Activated T-cell treated with anti-CD3 and anti-CD28 coated beads, Interleukin-2, amount 50 U/mL, for 1 hour (primary cell): ENCODE measurements around the gene RFC3.
"Not testable (repeated sequence)": the region's sequence is repeated elsewhere in the genome, so short reads cannot be mapped to it uniquely, and the experiment has no call there.

Experiments
- DNase-seq: peaks from one replicate; pipeline ENCODE4 v3.0.0-alpha.2; 2020

The RFC3 gene

GRCh38 chr13:33817901-33818706 is at the start of gene RFC3:
Gene RFC3, plus strand, starts transcription at chr13:33818149. Its CDS starts 30 bp downstream, at chr13:33818179.
- DNase-seq = peak; percentile 87

- DNase-seq = no peak
Observed at GRCh38 chr13:33771296-33771695, 46.7 kb upstream of the RFC3 start.

- no peak for DNase-seq
Observed at GRCh38 chr13:33773790-33774462, 44.0 kb upstream of the RFC3 start.

- no peak for DNase-seq
Observed at GRCh38 chr13:33775339-33776108, 42.4 kb upstream of the RFC3 start.

- no peak for DNase-seq
Observed at GRCh38 chr13:33776239-33776881, 41.6 kb upstream of the RFC3 start.

GRCh38 chr13:33782631-33783030 is 35.3 kb upstream of the RFC3 start:
- DNase-seq = no peak

- not testable (repeated sequence) for DNase-seq
Observed at GRCh38 chr13:33783212-33783611, 34.7 kb upstream of the RFC3 start.

- no peak for DNase-seq
Observed at GRCh38 chr13:33784738-33785137, 33.2 kb upstream of the RFC3 start.

- DNase-seq = no peak
Observed at GRCh38 chr13:33785384-33785783, 32.6 kb upstream of the RFC3 start.

GRCh38 chr13:33787051-33787591 is 30.8 kb upstream of the RFC3 start:
- DNase-seq = no peak

- no peak for DNase-seq
Observed at GRCh38 chr13:33789066-33789606, 28.8 kb upstream of the RFC3 start.

- no peak for DNase-seq
Observed at GRCh38 chr13:33789739-33790138, 28.2 kb upstream of the RFC3 start.

GRCh38 chr13:33793726-33794125 is 24.2 kb upstream of the RFC3 start:
- DNase-seq = no peak

- DNase-seq = no peak
Observed at GRCh38 chr13:33794576-33794975, 23.4 kb upstream of the RFC3 start.

GRCh38 chr13:33796095-33796494 is 21.9 kb upstream of the RFC3 start:
- DNase-seq = no peak

- DNase-seq = no peak
Observed at GRCh38 chr13:33797622-33798021, 20.3 kb upstream of the RFC3 start.

GRCh38 chr13:33798023-33798422 is 19.9 kb upstream of the RFC3 start:
- no peak for DNase-seq

GRCh38 chr13:33799950-33800592 is 17.9 kb upstream of the RFC3 start:
- DNase-seq = no peak

GRCh38 chr13:33800646-33801186 is 17.2 kb upstream of the RFC3 start:
- DNase-seq = no peak

GRCh38 chr13:33806470-33807248 is 11.3 kb upstream of the RFC3 start:
- no peak for DNase-seq

GRCh38 chr13:33812829-33813228 is 5.1 kb upstream of the RFC3 start:
- DNase-seq = not testable (repeated sequence)
